IMR-90 (cell line): Measurements from ENCODE around the gene KCNAB1. TPM values are rescaled to one million over a fixed set of nuclear protein-coding genes. Genes with fewer than 3 reads are reported as not detected.

Source experiments
- ATAC-seq: fragments of 200-7000 bp; cut with Tn5 transposase; 2 replicates; pipeline ENCODE4 v1.9.1; 2020; ENCODE audit warnings: low read depth, mild to moderate bottlenecking, moderate library complexity
- BruUV-seq: library from RNA; stranded (reverse); fragments of 400-500 nt; replicated peaks from 2 replicates; lab custom pipeline; 2021; lab: Mats Ljungman, UMichigan
- CTCF ChIA-PET: fragments of 300-600 bp; formaldehyde crosslinking; extraction: SDS; loops from one replicate; lab custom pipeline; 2021; ENCODE audit warnings: antibody characterized with exemption; lab: Yijun Ruan, JAX
- POLR2A ChIA-PET: fragments of 300-600 bp; sonication (Branson Sonifier 250); formaldehyde crosslinking; loops from one replicate; lab custom pipeline; 2022; ENCODE audit warnings: antibody characterized with exemption; ENCODE audit not compliant: unreplicated experiment; lab: Charles Lee
- DNase-seq: peaks from one replicate; pipeline ENCODE4 v3.0.0; 2013
- H2AFZ ChIP-seq: replicated peaks from 2 replicates; pipeline ENCODE3; 2013; ENCODE audit warnings: low read length, mild to moderate bottlenecking; ENCODE audit not compliant: poor library complexity
- H2AK5ac ChIP-seq: 2 replicates; pipeline ENCODE4 v1.6.1; 2013; ENCODE audit warnings: low read depth, low read length, inconsistent platforms
- H2AK9ac ChIP-seq: replicated peaks from 2 replicates; pipeline ENCODE3; 2013; ENCODE audit warnings: mild to moderate bottlenecking, low read depth, low read length, moderate library complexity; ENCODE audit not compliant: poor library complexity
- H2BK120ac ChIP-seq: 2 replicates; pipeline ENCODE4 v1.6.1; 2013; ENCODE audit warnings: low read depth, low read length, inconsistent platforms
- H2BK15ac ChIP-seq: 3 replicates; pipeline ENCODE4 v1.6.1; 2013; ENCODE audit warnings: low read depth, low read length, inconsistent platforms
- H2BK20ac ChIP-seq: 2 replicates; pipeline ENCODE4 v1.6.1; 2013; ENCODE audit warnings: low read depth, mild to moderate bottlenecking, inconsistent platforms, low read length, moderate library complexity
- H2BK5ac ChIP-seq: 2 replicates; pipeline ENCODE4 v1.6.1; 2013; ENCODE audit warnings: mild to moderate bottlenecking, low read depth, low read length, inconsistent platforms; ENCODE audit not compliant: poor library complexity, severe bottlenecking
- H3K14ac ChIP-seq: replicated peaks from 2 replicates; pipeline ENCODE4 v1.6.1; 2013; ENCODE audit warnings: low read depth, low read length, inconsistent platforms
- H3K18ac ChIP-seq: 2 replicates; pipeline ENCODE4 v1.6.1; 2013; ENCODE audit warnings: low read depth, low read length, control low read depth
- H3K23ac ChIP-seq: 2 replicates; pipeline ENCODE4 v1.6.1; 2013; ENCODE audit warnings: low read depth, low read length, inconsistent platforms
- H3K27ac ChIP-seq: 2 replicates; pipeline ENCODE4 v1.5.1; 2013; ENCODE audit warnings: mild to moderate bottlenecking, control low read depth, low read length; ENCODE audit not compliant: insufficient read depth
- H3K27me3 ChIP-seq: 2 replicates; pipeline ENCODE4 v1.6.1; 2013; ENCODE audit warnings: low read length; ENCODE audit not compliant: control insufficient read depth, insufficient read depth
- H3K36me3 ChIP-seq: 2 replicates; pipeline ENCODE4 v1.6.1; 2013; ENCODE audit warnings: low read length, mixed read lengths; ENCODE audit not compliant: control insufficient read depth, insufficient read depth
- H3K4ac ChIP-seq: 2 replicates; pipeline ENCODE4 v1.6.1; 2013; ENCODE audit warnings: low read depth, low read length, inconsistent platforms
- H3K4me1 ChIP-seq: 2 replicates; pipeline ENCODE4 v1.6.1; 2013; ENCODE audit warnings: low read length, mixed read lengths; ENCODE audit not compliant: control insufficient read depth, insufficient read depth
- H3K4me2 ChIP-seq: 2 replicates; pipeline ENCODE4 v1.6.1; 2013; ENCODE audit warnings: low read depth, mild to moderate bottlenecking, control low read depth, low read length, moderate library complexity
- H3K4me3 ChIP-seq: 2 replicates; pipeline ENCODE4 v1.5.1; 2013; ENCODE audit warnings: low read depth, mild to moderate bottlenecking, control low read depth, low read length, moderate library complexity; ENCODE audit not compliant: insufficient read depth
- H3K56ac ChIP-seq: 2 replicates; pipeline ENCODE4 v1.6.1; 2013; ENCODE audit warnings: low read length, inconsistent platforms; ENCODE audit not compliant: insufficient read depth; ENCODE audit errors: extremely low read depth
- H3K79me1 ChIP-seq, 2 experiments: 2 replicates each; pipeline ENCODE4 v1.6.1; 2013; ENCODE audit warnings: low read length in 2 of 2, inconsistent platforms in 1 of 2, low read depth in 1 of 2
- H3K9ac ChIP-seq: 2 replicates; pipeline ENCODE4 v1.6.1; 2013; ENCODE audit warnings: low read depth, low read length, control low read depth
- H3K9me1 ChIP-seq: 2 replicates; pipeline ENCODE4 v1.6.1; 2013; ENCODE audit warnings: low read length, inconsistent platforms; ENCODE audit not compliant: insufficient read depth
- H3K9me3 ChIP-seq: 2 replicates; pipeline ENCODE4 v1.6.1; 2013; ENCODE audit warnings: low read length; ENCODE audit not compliant: control insufficient read depth, insufficient read depth
- H4K20me1 ChIP-seq: 2 replicates; pipeline ENCODE4 v1.6.1; 2013; ENCODE audit warnings: low read length, inconsistent platforms; ENCODE audit not compliant: insufficient read depth
- H4K5ac ChIP-seq: 2 replicates; pipeline ENCODE4 v1.6.1; 2013; ENCODE audit warnings: mild to moderate bottlenecking, low read depth, low read length, control low read depth
- H4K8ac ChIP-seq, 2 experiments: 2 replicates each; pipeline ENCODE4 v1.6.1; 2013; ENCODE audit warnings: low read depth in 2 of 2, low read length in 2 of 2, control low read depth in 1 of 2, inconsistent platforms in 1 of 2
- H4K91ac ChIP-seq: 2 replicates; pipeline ENCODE4 v1.6.1; 2013; ENCODE audit warnings: low read depth, low read length, inconsistent platforms; ENCODE audit not compliant: insufficient read depth
- CEBPB ChIP-seq: IDR thresholded peaks from 2 replicates; pipeline ENCODE4 v1.6.1; 2012; ENCODE audit warnings: low read depth, low read length, improper control_type of control experiment
- POLR2A ChIP-seq: IDR thresholded peaks from 2 replicates; pipeline ENCODE4 v1.6.1; 2012; ENCODE audit warnings: mild to moderate bottlenecking, low read depth, low read length
- RAD21 ChIP-seq: IDR thresholded peaks from 2 replicates; pipeline ENCODE4 v1.6.1; 2012; ENCODE audit warnings: low read length, improper control_type of control experiment
- RCOR1 ChIP-seq: IDR thresholded peaks from 2 replicates; pipeline ENCODE4 v1.6.1; 2012; ENCODE audit warnings: mild to moderate bottlenecking, low read length, improper control_type of control experiment; ENCODE audit not compliant: insufficient replicate concordance
- RFX5 ChIP-seq: IDR thresholded peaks from 2 replicates; pipeline ENCODE4 v1.8.0; 2012; ENCODE audit warnings: low read depth, mild to moderate bottlenecking, low read length, moderate library complexity
- WGBS, 2 experiments: methylation state at CpG; one replicate each; pipeline versions ENCODE4 v1.1.5 to v1.1.7; 2013; ENCODE audit warnings: missing lambda C conversion rate in 2 of 2; ENCODE audit not compliant: insufficient read length in 1 of 2; ENCODE audit errors: extremely low coverage in 2 of 2; 5-methylcytosine and 5-hydroxymethylcytosine counted together
- dilution Hi-C: fragments of 300-500 bp; cut with HindIII; formaldehyde crosslinking; loops from one replicate; pipeline ENCODE4 v1.14.3; 2018; ENCODE audit warnings: low sequenced_read_pairs; ENCODE audit not compliant: unreplicated experiment
- in situ Hi-C: fragments of 300-500 bp; cut with MboI; formaldehyde crosslinking; loops from 3 replicates; pipeline ENCODE4 v1.14.3; 2019; ENCODE audit warnings: low sequenced_read_pairs, inconsistent platforms, mixed read lengths
- intact Hi-C: fragments of 100-400 bp; cut with micrococcal nuclease; formaldehyde crosslinking; loops from 2 replicates; pipeline ENCODE4 v1.10.0; 2022
- polyA plus RNA-seq, 3 experiments: library from polyadenylated mRNA; depleted of rRNA; stranded (reverse); fragments of >200 nt; gene quantifications; 2 replicates each; pipeline ENCODE4 v1.2.3, GENCODE V29; 2012; ENCODE audit warnings: low replicate concordance in 1 of 3
- total RNA-seq: library from RNA; depleted of rRNA; stranded (reverse); fragments of >200 nt; gene quantifications from 2 replicates; pipeline ENCODE4 v1.2.3, GENCODE V29; 2012
- TF ChIP-seq, protein P1 (sequence below): fragments of 150-350 bp; IDR thresholded peaks from 2 replicates; pipeline ENCODE4 v1.6.1; 2017; ENCODE audit warnings: mild to moderate bottlenecking, antibody characterized with exemption, low read length, low read depth

The KCNAB1 gene
- total and polyA plus RNA-seq, 2 of the 4 experiments (the other 2 are of a cell fraction) = under 0.01 to 0.07 TPM

DNA sequence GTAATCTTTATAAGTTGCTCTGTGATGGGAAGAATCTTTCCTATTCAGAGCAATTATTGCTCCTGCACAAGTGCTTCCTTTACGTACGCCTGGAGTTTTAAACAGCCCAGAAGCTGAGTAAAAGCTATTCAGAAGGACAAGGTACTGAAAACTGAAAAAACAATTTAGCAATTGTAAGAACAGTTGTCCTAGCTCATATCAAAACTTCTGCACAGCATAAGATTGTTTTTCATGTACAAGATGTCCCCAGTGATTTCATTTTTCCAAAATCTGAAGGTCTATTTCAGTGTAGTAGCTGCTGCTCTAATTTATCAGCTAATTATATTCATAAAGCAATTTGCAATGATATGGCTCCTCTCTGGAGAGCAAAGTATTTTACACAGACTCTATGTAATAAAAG lies 23.7 kb downstream of the KCNAB1 start:
- no peak overlapping the region for H3K4me3 ChIP-seq
- no peak overlapping the region for H4K91ac ChIP-seq
- WGBS, 2 experiments = no CpG with 5 or more reads among the region's 2 CpGs
- no TSS peak for BruUV-seq
- no peak overlapping the region for H2AFZ ChIP-seq
- H3K79me1 ChIP-seq = no peaks in the 10 kb centered on the region
- no peak overlapping the region for H3K18ac ChIP-seq
- no peak for ATAC-seq
- ChIA-PET CTCF (interaction anchor here (0.7 kb wide), 1 partner anchor 12 kb away, joined by 3 read pairs; no protein-coding TSS in a partner anchor), POLR2A (no interaction called here)
- dilution Hi-C loops = no loop called here
- H3K9me3 ChIP-seq = no peaks in the 10 kb centered on the region
- intact Hi-C loops = no loop called here
- H3K4me2 ChIP-seq = no peak overlapping the region
- no peak overlapping the region for H2BK15ac ChIP-seq
- no peak overlapping the region for H2AK5ac ChIP-seq
- H3K9me1 ChIP-seq = no peaks in the 10 kb centered on the region
- H3K27me3 ChIP-seq = peaks cover 20% of the 10 kb centered on the region
- no peak for DNase-seq
- TF ChIP-seq POLR2A = no peak
- TF ChIP-seq CEBPB = no peak
- TF ChIP-seq RAD21 = no peak
- TF ChIP-seq, protein P1, sequence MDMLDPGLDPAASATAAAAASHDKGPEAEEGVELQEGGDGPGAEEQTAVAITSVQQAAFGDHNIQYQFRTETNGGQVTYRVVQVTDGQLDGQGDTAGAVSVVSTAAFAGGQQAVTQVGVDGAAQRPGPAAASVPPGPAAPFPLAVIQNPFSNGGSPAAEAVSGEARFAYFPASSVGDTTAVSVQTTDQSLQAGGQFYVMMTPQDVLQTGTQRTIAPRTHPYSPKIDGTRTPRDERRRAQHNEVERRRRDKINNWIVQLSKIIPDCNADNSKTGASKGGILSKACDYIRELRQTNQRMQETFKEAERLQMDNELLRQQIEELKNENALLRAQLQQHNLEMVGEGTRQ = no peak
- no peak for TF ChIP-seq RFX5
- no peak for TF ChIP-seq RCOR1
- peaks cover 3% of the 10 kb centered on the region for H3K4me1 ChIP-seq
- in situ Hi-C loops = loop anchor here (10.0 kb wide), 1 partner anchor 991 kb away; no protein-coding TSS in a partner anchor
- H2BK5ac ChIP-seq = no peak overlapping the region
- no peak overlapping the region for H3K14ac ChIP-seq
- no peak overlapping the region for H2AK9ac ChIP-seq
- no peak overlapping the region for H3K23ac ChIP-seq
- H2BK120ac ChIP-seq = no peak overlapping the region
- H3K56ac ChIP-seq = no peak overlapping the region
- H3K4ac ChIP-seq = no peak overlapping the region
- H2BK20ac ChIP-seq = no peak overlapping the region
- H4K5ac ChIP-seq = no peak overlapping the region
- H3K36me3 ChIP-seq = no peaks in the 10 kb centered on the region
- no peak overlapping the region for H3K9ac ChIP-seq
- no peak overlapping the region for H4K8ac ChIP-seq
- no peak overlapping the region for H3K27ac ChIP-seq
- no peaks in the 10 kb centered on the region for H4K20me1 ChIP-seq
